ENCODE data around the gene BANF1. TPM values are rescaled to one million over a fixed set of nuclear protein-coding genes. Genes with fewer than 3 reads are reported as not detected.

The BANF1 gene
- total and polyA plus RNA-seq, 10 of the 15 experiments (the other 5 are each of a cell fraction or from before 2014, with no cell fraction given): 99.0 to 574 (median 297) TPM

DNA sequence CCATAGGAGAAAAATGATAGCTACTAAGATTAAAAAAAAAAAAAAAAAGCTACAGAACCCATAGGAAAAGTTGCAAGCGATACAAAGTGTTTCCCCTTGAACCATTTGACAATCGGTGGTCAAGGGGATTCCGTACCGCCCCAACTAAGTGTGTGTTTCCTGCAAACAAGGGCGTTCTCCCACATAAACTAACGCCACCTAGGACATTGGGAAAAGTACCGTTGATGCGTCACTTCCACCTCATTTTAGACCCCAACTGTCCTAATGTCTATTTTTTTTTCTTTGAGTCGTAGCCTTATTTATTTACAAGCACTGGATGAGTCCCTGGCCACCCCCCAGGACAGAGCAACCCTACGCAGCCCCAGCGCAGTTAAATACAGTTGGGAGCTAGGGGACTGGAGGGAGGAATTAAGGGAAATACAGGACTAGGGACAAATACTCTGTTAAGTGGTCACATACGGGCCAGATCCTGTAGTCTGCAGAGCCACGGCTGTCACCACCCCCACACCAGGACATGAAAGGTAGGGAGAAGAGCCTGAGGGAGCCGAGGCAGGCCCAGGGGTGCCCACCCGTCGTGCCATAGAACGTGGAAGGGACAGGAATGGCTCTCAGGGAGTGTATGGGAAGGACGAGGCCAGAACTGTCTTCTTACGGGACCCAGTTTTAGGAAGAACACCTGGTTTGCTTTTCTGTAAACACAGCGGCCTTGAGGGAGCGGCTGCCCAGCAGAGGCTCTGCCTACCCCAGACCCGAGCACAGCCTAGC lies 19.3 kb upstream of the BANF1 start:
- no peaks in the 10 kb centered on the region for H3K27me3 ChIP-seq (replicated peaks in 1 of 2; ENCODE audit: control insufficient read depth in 2 of 2, insufficient read depth in 2 of 2, low read length in 1 of 2)
- TF ChIP-seq ZNF622 (IDR thresholded peaks at IDR 0.05): no peak
- TF ChIP-seq, protein P1, sequence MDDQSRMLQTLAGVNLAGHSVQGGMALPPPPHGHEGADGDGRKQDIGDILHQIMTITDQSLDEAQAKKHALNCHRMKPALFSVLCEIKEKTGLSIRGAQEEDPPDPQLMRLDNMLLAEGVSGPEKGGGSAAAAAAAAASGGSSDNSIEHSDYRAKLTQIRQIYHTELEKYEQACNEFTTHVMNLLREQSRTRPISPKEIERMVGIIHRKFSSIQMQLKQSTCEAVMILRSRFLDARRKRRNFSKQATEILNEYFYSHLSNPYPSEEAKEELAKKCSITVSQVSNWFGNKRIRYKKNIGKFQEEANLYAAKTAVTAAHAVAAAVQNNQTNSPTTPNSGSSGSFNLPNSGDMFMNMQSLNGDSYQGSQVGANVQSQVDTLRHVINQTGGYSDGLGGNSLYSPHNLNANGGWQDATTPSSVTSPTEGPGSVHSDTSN (IDR thresholded peaks at IDR 0.05; ENCODE audit: insufficient replicate concordance, low read depth, low read length): no peak
- TF ChIP-seq TARDBP (IDR thresholded peaks at IDR 0.05; ENCODE audit: borderline replicate concordance): no peak
- TF ChIP-seq ATF2 (IDR thresholded peaks at IDR 0.05; ENCODE audit: low read length): no peak
- TF ChIP-seq SUZ12 (IDR thresholded peaks at IDR 0.05; ENCODE audit: unreplicated experiment): no peak
- TF ChIP-seq HDAC2 (IDR thresholded peaks at IDR 0.05): no peak
- no peak for TF ChIP-seq GABPA (IDR thresholded peaks at IDR 0.05; ENCODE audit: low read depth)
- no peak for TF ChIP-seq CHD2 (IDR thresholded peaks at IDR 0.05; ENCODE audit: borderline replicate concordance, low read depth, low read length)
- TF ChIP-seq E2F8 (IDR thresholded peaks at IDR 0.05; ENCODE audit: low read depth, partially characterized antibody): no peak
- TF ChIP-seq MYB (IDR thresholded peaks at IDR 0.05; ENCODE audit: borderline replicate concordance, low read depth, low read length): no peak
- no peak for TF ChIP-seq ZNF207 (IDR thresholded peaks at IDR 0.05; ENCODE audit: borderline replicate concordance)
- TF ChIP-seq BHLHE40 (IDR thresholded peaks at IDR 0.05; ENCODE audit: borderline replicate concordance in 1 of 2, low read depth in 2 of 2, low read length in 1 of 2): no peak
- TF ChIP-seq, protein P2, sequence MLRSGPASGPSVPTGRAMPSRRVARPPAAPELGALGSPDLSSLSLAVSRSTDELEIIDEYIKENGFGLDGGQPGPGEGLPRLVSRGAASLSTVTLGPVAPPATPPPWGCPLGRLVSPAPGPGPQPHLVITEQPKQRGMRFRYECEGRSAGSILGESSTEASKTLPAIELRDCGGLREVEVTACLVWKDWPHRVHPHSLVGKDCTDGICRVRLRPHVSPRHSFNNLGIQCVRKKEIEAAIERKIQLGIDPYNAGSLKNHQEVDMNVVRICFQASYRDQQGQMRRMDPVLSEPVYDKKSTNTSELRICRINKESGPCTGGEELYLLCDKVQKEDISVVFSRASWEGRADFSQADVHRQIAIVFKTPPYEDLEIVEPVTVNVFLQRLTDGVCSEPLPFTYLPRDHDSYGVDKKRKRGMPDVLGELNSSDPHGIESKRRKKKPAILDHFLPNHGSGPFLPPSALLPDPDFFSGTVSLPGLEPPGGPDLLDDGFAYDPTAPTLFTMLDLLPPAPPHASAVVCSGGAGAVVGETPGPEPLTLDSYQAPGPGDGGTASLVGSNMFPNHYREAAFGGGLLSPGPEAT (IDR thresholded peaks at IDR 0.05; ENCODE audit: low read depth): no peak
- no peak for TF ChIP-seq PAX8 (IDR thresholded peaks at IDR 0.05)
- TF ChIP-seq BACH1 (IDR thresholded peaks at IDR 0.05; ENCODE audit: borderline replicate concordance): no peak
- no peak for TF ChIP-seq CEBPB (IDR thresholded peaks at IDR 0.05; ENCODE audit: borderline replicate concordance in 1 of 2, low read depth in 2 of 2, low read length in 2 of 2)
- FAIRE-seq (no peak), DNase-seq (ENCODE audit: low read depth, low spot score) (no peak), ATAC-seq (no peak)
- no peaks in the 10 kb centered on the region for H3K79me2 ChIP-seq (ENCODE audit: control insufficient read depth, insufficient read depth, low read length)
- 68% methylated on average over 22 of the region's 22 CpGs for WGBS (ENCODE audit: insufficient coverage, insufficient replicate concordance, low lambda C conversion rate, missing lambda C conversion rate)
- no peaks in the 10 kb centered on the region for H4K20me1 ChIP-seq (ENCODE audit: control insufficient read depth, insufficient read depth)
- H3K9me3 ChIP-seq (replicated peaks; ENCODE audit: control insufficient read depth, insufficient read depth, low read length): no peaks in the 10 kb centered on the region
- H3K4me1 ChIP-seq (ENCODE audit: control insufficient read depth, insufficient read depth, low read length): no peaks in the 10 kb centered on the region
- CTCF ChIA-PET: interaction anchor here (0.6 to 4.8 kb wide), 2 partner anchors 98 to 166 kb away, joined by 3 to 51 read pairs; no protein-coding TSS in a partner anchor
- H2AFZ ChIP-seq (ENCODE audit: control insufficient read depth, low read depth, low read length): no peak overlapping the region
- in situ Hi-C loops (cut with MboI): no loop called here
- no TSS peak for BruUV-seq (replicated peaks)
- POLR2A ChIA-PET: interaction anchor here (0.6 kb wide), 1 partner anchor 22 kb away, joined by 3 read pairs; no protein-coding TSS in a partner anchor
- H3K36me3 ChIP-seq (ENCODE audit: control insufficient read depth in 2 of 2, insufficient read depth in 2 of 2, low read length in 1 of 2): peaks cover 0 to 5% of the 10 kb centered on the region in 2 experiments; a peak in 3 of 4 replicates
- H3K4me3 ChIP-seq: no peak overlapping the region
- SMC1A ChIA-PET (ENCODE audit: uncharacterized antibody, unreplicated experiment): interaction anchor here (0.6 to 4.4 kb wide), 2 partner anchors 98 to 318 kb away, joined by 3 to 28 read pairs; no protein-coding TSS in a partner anchor
- H3K9ac ChIP-seq (ENCODE audit: control insufficient read depth, insufficient read depth, low read length): no peak overlapping the region
- RAD21 ChIA-PET (ENCODE audit: unreplicated experiment): interaction anchor here (1.9 kb wide), 1 partner anchor 93 kb away, joined by 5 read pairs; the partner anchor contains the start of gene CCDC85B
- intact Hi-C loops (cut with micrococcal nuclease; ENCODE audit: unreplicated experiment): no loop called here
- no peak overlapping the region for H3K4me2 ChIP-seq (ENCODE audit: control insufficient read depth, insufficient read depth)
- H3K27ac ChIP-seq (ENCODE audit: control insufficient read depth, insufficient read depth): no peak overlapping the region
